IPS-18c (cell line): Measurements from ENCODE around the gene CD79B.
A peak's percentile ranks its signal among the peaks of the same experiment; 100 is the strongest.

Experiments
- H3K4me3 ChIP-seq: 2 replicates; pipeline ENCODE4 v1.7.0; 2013; ENCODE audit warnings: low read depth, mild to moderate bottlenecking, low read length, moderate library complexity; ENCODE audit not compliant: insufficient read depth
- H3K9me3 ChIP-seq: one replicate; pipeline ENCODE4 v1.6.1; 2013; ENCODE audit warnings: mild to moderate bottlenecking, low read length, moderate library complexity; ENCODE audit not compliant: control insufficient read depth, insufficient read depth

Gene CD79B

DNA sequence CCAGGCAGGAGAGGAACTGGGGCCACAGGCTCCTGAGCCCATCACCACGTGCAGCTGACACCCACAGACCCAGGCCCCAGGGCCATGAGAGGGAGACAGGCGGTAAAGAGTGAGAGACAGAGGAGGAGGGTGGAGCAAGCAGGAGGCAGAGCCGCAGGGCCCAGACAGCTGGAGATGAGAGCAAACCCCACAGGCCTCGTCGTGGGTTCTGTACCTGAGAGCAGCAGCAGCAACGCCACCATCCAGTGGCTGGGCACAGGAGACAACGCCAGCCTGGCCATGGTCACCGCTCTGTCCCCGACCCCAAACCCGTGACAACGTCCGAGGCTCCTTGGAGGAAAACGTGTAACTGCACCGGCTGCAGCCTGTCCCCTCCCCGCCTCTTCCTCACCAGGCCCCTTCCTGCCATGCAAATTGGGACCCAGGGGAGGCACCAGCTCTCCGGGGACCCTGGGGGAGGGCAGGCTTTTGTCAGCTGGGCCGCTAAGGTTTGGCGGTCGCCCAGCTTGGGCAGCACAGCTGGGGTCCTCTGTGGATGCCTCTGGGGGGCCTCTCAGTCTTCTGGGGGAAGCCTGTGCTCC, at the start of gene CD79B:
Gene CD79B (minus strand): TSS at position 351 of the 581 bp plus-strand sequence. CDS start 70 bp downstream, at position 281.
- H3K9me3 ChIP-seq, result no peaks in the 10 kb centered on the region
- no peak within 1 kb of the TSS for H3K4me3 ChIP-seq

DNA sequence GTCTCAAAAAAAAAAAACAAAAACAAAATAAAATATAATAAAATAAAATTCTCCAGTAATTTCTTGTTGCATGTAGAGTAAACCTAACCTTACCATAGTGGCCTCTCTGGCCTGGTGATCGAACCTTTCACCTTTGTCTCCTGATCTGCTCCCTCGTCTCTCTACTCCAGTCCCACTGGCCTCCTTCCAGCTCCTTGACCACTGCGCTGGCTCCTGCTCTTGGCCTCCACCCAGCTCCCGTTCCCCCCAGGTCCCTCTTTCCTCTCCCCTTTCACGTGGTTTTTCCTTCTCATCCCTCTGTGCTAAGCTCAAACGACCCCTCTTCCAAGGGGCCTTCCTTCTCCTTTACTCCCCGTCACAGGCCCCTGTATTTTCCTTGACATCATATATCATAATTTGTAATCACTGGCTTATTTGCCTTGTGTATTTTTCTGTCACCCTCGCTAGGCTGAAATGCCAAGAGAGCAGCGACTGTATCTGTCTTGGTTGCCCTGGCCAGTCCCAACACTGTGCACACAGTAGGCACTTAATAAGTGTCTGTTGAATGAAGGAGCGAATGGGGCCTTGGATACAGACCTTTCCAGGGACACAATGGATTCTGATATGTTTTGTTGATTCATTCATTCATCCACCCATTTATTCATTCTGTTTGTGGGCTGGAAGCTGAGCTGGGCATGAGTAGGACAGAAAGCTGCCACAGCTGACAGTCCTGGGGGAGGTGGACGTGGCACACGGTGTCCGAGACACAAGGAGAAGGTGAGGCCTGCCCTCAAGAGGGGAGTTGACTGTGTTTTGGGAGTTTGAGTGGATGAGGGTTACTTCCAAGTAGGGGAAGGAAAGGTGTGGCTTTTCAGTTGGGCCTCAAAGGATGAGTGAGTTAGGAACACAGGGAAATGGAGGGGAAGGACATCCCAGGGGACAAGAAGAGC, 46.4 kb upstream of the CD79B start:
- Histone ChIP-seq H3K9me3 (peaks cover 3% of the 10 kb centered on the region), H3K4me3 (no peak overlapping the region)

DNA sequence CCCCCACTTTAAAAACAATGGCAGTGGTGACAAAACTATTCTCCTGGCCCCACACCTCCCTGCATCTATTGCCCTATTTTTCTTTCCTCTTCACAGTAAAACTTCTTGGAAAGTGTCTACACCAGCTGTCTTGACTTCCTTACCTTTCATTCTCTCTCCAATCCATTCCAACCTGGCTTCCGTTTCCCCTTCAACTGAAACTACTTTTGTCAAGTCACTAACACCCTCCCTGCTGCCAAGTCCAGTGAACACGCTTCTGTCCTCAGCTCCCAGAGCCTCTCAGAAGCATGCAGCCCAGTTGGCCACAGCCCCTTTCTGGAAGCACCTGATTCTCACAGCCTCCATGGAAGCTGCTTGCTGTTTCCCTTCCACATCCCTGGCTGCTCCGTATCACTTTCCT, 44.6 kb upstream of the CD79B start:
- Histone ChIP-seq H3K9me3 (no peaks in the 10 kb centered on the region), H3K4me3 (no peak overlapping the region)

DNA sequence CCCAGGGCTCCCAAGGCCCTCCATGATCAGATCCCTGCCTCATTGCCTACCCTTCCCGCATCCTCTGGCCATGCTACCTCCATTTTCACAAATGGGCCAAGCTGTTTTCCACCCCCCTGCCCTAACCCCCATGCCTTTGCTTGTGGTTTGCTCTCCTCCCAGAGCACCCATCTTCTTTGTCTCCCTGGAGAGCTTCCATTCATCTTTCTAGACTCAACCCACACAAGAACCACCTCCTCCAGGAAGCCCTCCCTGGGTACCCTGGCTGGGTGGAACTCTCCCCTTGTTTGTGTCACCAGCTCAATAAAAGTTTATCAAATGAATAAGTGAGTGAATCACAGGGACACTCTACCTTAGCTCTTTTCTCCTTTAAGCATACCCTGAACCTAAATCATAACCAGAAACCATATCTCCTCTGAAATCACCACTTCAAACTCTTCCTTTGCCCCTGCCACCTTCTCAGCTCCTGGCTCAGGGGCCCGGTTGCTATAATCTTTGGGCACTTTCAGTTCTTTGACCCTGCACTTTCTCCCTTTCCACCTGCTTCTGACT, 43.5 kb upstream of the CD79B start:
- Histone ChIP-seq H3K4me3 (no peak overlapping the region), H3K9me3 (no peaks in the 10 kb centered on the region)

DNA sequence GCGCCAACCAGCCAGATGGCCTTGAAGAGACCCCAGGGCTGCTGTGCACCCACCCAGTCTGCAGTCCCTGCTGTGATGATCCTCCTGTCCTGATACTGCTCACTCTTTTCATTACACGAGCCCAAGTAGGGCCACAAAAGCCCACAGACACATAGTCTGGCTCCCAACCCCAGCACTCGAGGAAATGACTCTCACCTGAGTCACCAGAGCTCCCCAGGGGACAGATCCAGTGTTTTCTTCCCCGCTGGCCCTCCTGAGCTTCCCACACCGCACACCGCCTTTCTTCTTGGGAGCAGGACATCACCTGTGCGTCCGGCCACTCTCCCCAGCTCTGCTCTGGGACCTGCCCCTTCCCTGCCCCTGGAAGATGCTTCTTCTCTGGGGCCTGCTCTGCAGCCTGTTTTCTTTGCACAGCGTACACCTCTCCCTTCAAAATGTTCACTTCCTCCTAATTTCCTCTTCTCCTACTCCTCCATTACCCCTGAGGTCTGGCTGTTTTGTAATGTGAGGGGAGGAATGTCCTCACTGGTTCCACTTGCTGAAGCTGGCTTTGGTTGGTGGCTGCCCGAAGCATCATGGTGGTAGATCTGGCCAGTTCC, 42.6 kb upstream of the CD79B start:
- Histone ChIP-seq H3K9me3 (no peaks in the 10 kb centered on the region), H3K4me3 (no peak overlapping the region)

DNA sequence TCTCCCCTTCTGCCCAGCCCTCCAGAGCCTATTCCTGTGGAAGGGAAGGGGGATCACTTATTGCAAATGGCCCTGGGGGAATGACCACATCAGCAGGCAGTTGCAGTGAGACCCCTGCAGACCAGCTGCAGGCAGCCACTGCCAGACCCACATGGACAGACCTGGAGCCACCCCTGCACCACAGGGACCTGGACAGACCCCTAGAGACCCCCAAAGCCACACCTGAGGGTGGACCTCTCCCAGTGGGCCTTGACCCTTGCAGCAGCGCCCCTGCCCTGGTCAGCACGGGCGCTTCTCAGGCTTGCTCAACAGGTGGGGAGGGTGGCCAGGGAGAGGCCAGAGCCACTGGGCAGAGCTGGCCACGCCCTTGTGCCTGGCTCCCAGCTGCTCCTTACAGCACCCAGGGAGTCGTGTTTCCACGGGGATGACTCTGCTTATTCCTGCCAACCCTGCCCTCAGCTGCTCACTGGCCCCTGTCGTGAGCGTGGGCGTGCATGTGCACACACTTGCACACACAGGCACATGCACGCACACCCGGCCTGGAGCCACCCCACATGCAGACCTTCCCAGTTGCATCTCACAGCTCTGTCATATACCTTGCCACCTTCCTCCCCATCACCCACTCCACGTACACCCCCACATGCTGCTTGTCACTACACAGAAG, 41.9 kb upstream of the CD79B start:
- H3K9me3 ChIP-seq, result no peaks in the 10 kb centered on the region
- H3K4me3 ChIP-seq, result no peak overlapping the region; the same call in 1 of the 2 replicates

DNA sequence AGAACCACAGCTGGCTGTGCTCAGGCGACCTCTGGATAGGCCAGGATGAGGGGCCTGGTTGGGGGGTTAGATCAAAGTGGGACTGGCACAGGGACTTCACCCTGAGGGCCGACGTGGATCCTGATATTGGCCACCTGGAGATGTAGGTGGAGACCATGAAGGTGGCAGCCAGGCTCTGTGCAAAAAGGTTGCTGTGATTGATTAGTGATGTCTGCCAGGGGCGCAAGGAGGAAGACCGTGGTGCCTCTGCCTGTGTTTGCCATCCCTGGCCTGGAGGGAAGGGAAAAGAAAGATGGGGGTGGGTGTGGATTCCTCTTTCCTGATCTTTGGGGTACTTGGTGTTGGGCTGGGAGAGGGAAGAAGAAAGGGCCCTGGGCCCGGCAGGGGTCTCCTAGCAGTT, 41.1 kb upstream of the CD79B start:
- Histone ChIP-seq H3K9me3 (no peaks in the 10 kb centered on the region), H3K4me3 (no peak overlapping the region)

DNA sequence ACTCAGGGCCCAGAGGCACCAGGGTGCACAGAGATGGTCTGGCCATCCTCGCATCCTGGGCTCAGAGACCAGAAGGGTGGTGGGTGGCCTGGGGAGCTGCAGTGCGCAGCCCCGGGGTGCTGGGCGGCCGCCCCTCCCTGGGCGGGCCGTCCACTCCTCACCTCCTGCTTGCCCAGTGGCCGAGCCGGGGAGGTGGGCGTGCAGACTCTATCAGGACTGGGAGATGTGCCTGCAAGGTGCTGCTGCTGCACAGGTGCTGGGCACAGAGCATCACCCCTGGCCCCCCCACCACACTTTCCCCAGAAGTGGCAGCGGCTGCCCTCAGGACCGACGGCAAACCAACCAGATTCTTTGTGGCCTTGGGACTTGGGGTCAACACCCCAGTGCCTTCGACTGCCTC, 40.7 kb upstream of the CD79B start, which contains the start of gene SCN4A:
Gene SCN4A (minus strand): TSS at position 123 of the 400 bp plus-strand sequence. CDS start 77 bp downstream, at position 46.
- no peak within 1 kb of the TSS for H3K4me3 ChIP-seq

DNA sequence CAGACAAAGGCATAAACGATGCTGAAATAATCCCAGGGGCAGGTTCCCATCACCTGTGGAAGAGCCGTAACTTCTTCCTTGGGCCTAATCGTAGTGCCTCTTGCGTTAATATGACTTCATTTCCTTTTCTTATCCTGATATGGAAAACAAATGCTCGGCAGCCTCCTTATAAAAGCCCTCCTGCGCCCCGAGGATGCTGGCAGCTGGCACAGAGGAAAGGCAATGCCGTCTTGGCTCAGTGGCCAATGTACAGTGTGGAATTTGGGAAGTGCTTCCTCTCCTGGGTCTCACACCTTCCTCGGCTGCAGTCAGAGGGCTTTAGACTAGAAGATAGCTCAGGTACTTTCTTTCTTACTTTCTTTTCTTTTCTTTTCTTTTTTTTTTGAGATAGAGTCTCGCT, 37.1 kb upstream of the CD79B start:
- Histone ChIP-seq H3K9me3 (no peaks in the 10 kb centered on the region), H3K4me3 (no peak overlapping the region)

More for the DNA sequence above, 40.7 kb upstream of the CD79B start, which contains the start of gene SCN4A:
- H3K9me3 ChIP-seq, result no peaks in the 10 kb centered on the region

DNA sequence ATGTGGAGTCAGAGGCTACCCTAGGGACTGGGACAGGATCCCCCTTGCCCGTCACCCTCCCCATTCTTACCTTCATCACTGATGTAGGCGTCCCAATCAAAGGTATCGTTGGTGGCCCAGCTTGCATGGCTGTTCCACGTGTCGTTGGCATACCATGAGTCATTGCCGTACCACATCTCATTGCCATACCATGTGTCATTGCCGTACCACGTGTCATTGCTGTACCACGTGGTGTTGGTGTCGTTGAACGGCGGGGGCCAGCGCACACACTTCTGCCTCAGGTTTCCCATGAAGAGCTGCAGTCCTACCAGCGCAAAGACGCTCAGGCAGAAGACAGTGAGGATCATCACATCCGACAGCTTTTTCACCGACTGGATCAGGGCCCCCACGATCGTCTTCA, 35.8 kb upstream of the CD79B start:
- H3K9me3 ChIP-seq, result no peaks in the 10 kb centered on the region
- no peak overlapping the region for H3K4me3 ChIP-seq

DNA sequence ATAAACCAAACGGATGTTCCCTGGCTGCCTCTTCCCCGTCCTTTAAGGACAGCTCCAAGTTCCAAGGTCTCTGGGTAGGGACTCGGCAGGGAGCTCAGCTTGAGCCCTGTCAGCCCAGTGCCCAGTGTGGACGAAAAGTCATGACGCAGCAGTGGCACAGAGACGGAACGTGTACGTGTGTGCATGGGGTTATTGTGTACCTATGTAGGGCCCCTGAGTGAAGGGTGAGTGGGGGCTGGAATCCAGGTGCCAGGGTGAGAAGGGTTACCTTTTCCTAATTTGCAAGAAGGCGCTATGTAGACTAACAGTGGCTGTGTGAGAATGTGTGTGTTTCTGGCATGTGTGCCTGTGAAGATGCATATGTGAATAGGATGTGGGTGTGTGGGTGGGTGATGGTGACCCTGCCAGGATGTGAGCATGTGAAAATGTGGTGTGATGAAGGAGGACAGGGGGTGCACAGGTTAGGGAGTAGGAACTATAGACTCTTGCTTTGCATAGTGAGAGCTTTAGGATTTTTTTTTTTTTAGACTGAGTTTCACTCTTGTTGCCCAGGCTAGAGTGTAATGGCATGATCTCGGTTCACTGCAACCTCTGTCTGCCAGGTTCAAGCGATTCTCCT, 34.6 kb upstream of the CD79B start:
- H3K9me3 ChIP-seq, result no peaks in the 10 kb centered on the region
- H3K4me3 ChIP-seq, result no peak overlapping the region

DNA sequence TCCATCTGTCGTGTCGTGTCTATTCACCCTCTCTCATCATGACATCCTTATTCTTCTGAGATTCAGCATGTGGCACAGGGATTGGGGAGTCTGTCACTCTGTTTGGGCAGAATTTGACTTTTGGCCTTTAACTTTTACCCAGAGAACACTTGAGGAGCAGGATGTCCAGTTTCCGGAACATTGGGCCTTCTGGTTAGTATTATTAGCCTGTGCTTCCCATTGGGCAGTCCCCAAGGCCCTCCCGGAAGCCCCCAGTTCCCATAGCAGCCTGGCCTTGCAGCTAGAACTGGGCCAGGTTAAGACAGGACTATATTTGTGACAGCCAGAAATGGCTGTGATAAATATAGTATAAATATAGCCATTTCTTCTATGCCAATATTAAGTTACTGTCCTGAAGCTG, 31.0 kb upstream of the CD79B start:
- peaks cover 2% of the 10 kb centered on the region for H3K9me3 ChIP-seq
- no peak overlapping the region for H3K4me3 ChIP-seq

DNA sequence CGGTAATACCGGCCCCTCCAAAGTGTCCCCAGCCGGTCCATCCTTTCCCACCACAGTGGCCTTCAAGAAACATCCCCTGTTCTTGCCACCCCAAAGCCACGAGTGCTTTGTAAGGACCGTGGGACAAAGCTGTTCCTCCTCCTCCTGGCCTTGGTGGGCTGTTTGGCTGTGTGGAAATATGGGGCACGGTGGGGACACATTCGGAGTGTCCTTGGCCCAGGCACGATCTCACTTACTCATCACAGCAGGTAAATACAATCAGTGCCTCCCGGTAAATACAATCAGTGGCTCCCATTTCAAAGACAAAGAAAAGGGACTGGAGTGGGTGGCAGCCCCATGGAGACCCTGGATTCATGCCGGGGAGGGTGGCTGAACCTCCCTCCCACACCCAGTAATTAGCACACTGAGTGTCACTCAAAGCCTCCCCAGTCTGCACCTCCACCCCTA, 30.2 kb upstream of the CD79B start:
- H3K9me3 ChIP-seq, result peaks cover 2% of the 10 kb centered on the region
- H3K4me3 ChIP-seq, result no peak overlapping the region

DNA sequence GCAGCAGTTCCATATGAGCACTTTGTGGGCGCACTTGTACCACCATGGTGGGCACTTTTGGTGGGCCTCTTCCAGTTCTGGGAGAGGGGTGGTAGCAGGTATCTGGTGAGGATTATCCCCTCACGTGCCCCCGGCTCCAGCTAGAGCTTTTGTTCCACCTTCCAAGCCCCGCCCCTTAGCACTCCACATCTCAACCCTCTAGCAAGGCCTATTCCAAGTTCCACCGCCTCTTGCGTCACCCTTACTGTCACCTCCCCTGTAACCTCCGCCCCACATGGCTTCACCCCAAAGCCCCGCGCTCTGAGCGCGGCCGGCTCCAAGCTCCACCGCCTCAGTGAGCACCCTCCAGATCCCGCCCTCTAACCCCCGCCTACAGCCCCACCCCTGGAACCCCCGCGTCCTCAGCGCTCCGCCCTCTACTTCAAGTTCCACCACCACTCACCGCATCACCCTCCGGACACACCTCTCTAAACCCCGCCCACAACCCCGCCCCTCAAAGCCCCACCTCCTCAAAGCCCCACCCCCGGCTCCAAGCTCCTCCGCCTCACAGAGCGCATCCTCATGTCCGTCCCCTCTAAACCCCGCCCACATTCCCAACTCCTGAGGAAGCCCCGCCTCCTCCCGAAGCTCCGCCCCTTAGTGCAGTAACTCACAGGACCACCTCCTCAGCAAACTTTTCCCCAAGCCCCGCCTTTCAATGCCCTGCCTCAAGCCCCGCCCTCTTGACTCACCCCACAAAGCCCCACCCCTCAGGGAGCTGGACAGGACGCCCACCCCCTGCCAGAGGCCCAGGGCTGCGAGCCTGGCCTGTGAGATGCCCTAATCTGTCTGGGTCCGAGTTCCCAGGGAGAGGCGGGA, 29.5 kb upstream of the CD79B start:
- peaks cover 2% of the 10 kb centered on the region for H3K9me3 ChIP-seq
- peak overlapping the region; percentile 52 for H3K4me3 ChIP-seq

DNA sequence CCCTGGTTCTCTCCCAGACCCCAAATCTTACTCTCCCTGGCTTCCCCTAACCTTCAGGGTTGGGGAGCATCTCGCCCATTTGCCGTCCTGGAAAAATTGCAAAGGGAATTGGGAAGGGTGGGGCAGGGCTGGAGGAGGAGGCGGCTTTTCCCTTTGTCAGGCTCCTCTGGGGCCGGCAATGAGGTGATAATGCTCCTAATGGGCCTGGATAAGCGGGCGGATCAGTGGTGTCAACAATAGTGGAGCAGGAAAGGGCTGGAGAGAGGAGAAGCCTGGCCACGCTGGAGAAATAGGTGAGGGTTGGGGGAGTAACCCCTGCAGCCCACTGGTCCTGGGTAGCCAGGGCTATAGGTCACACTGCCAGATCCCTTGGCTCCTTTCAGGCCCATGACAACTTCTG, 28.3 kb upstream of the CD79B start:
- peaks cover 2% of the 10 kb centered on the region for H3K9me3 ChIP-seq
- H3K4me3 ChIP-seq, result peak overlapping the region; percentile 52; the same call in 1 of the 2 replicates

DNA sequence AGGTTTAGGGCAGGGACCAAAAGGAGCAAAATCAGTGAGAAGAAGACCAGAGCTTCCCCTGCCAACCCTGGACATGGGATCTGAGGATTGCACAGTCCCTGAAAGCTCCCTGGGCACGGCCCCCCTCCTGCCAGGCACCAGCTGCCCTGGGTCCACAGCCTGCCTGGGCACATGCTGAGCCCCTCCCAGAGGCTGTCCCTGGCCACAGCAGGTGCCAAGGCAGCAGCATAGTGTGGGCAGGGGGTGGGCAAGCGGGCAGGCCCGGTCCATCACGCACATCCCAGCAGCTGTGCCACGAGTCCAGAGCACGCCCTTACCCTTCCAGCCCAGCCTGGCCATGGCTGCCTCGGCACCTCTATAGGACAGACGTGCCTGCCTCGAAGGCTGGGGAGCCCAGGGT, 27.9 kb upstream of the CD79B start:
- Histone ChIP-seq H3K4me3 (peak overlapping the region; percentile 12), H3K9me3 (peaks cover 2% of the 10 kb centered on the region)
